Uterus (tissue), 2 donors: ENCODE results near the gene ZNF581.

Experiments used
- POLR2A ChIP-seq, 2 donors: fragments of 450-650 bp; IDR thresholded peaks; one replicate each; pipeline ENCODE4 v1.6.1; 2016; ENCODE audit warnings: antibody characterized with exemption in 2 of 2, mild to moderate bottlenecking in 1 of 2, moderate library complexity in 1 of 2
- TF ChIP-seq, protein P1 (sequence below), 4 experiments: fragments of 200-600 bp in 2 of 4; fragments of 450-650 bp in 2 of 4; sonication (generic) in 2 of 4; IDR thresholded peaks; one replicate each; pipeline ENCODE4 v1.5.1; 2016 to 2019; ENCODE audit warnings: antibody characterized with exemption in 4 of 4, mild to moderate bottlenecking in 2 of 4, moderate library complexity in 1 of 4

- TF ChIP-seq, protein P1, sequence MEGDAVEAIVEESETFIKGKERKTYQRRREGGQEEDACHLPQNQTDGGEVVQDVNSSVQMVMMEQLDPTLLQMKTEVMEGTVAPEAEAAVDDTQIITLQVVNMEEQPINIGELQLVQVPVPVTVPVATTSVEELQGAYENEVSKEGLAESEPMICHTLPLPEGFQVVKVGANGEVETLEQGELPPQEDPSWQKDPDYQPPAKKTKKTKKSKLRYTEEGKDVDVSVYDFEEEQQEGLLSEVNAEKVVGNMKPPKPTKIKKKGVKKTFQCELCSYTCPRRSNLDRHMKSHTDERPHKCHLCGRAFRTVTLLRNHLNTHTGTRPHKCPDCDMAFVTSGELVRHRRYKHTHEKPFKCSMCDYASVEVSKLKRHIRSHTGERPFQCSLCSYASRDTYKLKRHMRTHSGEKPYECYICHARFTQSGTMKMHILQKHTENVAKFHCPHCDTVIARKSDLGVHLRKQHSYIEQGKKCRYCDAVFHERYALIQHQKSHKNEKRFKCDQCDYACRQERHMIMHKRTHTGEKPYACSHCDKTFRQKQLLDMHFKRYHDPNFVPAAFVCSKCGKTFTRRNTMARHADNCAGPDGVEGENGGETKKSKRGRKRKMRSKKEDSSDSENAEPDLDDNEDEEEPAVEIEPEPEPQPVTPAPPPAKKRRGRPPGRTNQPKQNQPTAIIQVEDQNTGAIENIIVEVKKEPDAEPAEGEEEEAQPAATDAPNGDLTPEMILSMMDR (IDR thresholded peaks at IDR 0.05): no peak
- no peak for TF ChIP-seq POLR2A (IDR thresholded peaks at IDR 0.05)
Observed at GRCh38 chr19:55613930-55614710, 29.3 kb upstream of the ZNF581 start.
